AG10803 (cell line): ENCODE data around the gene PDE1C.
A peak's percentile ranks its signal among the peaks of the same experiment; 100 is the strongest.

Experiments used
- DNase-seq: peaks from one replicate; pipeline ENCODE4 v3.0.0; 2010; ENCODE audit warnings: low read depth
- H3K4me3 ChIP-seq: 2 replicates; pipeline ENCODE4 v1.5.1; 2011; ENCODE audit warnings: mild to moderate bottlenecking, low read length, control low read depth
- TF ChIP-seq, protein P1 (sequence below): conservative IDR thresholded peaks from 2 replicates; pipeline ENCODE4 v1.5.1; 2011; ENCODE audit warnings: mild to moderate bottlenecking, low read length, control low read depth, inconsistent platforms

PDE1C gene

GRCh38 chr7:31805209-31805818 is 264.9 kb downstream of the PDE1C start:
- TF ChIP-seq, protein P1, sequence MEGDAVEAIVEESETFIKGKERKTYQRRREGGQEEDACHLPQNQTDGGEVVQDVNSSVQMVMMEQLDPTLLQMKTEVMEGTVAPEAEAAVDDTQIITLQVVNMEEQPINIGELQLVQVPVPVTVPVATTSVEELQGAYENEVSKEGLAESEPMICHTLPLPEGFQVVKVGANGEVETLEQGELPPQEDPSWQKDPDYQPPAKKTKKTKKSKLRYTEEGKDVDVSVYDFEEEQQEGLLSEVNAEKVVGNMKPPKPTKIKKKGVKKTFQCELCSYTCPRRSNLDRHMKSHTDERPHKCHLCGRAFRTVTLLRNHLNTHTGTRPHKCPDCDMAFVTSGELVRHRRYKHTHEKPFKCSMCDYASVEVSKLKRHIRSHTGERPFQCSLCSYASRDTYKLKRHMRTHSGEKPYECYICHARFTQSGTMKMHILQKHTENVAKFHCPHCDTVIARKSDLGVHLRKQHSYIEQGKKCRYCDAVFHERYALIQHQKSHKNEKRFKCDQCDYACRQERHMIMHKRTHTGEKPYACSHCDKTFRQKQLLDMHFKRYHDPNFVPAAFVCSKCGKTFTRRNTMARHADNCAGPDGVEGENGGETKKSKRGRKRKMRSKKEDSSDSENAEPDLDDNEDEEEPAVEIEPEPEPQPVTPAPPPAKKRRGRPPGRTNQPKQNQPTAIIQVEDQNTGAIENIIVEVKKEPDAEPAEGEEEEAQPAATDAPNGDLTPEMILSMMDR: no peak
- no peak for DNase-seq
- no peak overlapping the region for H3K4me3 ChIP-seq

GRCh38 chr7:31796375-31796774 is 273.8 kb downstream of the PDE1C start:
- H3K4me3 ChIP-seq: no peak overlapping the region
- TF ChIP-seq, protein P1: no peak
- DNase-seq: no peak

DNA sequence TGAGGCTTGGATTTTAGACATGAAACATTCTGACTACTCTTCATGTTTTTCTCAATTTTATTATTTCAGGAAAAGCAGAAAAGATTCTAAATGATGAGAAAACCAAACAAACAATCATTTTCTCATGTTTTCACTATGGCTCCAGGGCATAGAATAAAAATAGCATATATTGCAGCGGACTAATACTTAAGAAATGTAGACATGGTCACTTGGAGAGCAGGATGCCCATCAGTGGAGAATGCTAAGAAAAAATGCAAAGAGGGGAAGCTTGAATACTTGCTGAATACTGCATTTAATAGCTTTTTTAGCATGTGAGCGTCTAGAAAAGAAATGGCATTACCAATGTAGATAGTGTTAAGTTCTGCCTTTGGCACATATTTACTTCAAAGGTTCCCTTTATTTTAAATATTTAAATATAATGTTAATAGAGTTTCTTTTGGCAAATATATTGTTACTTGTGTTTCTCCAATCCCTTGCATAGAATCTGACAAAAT is 275.3 kb downstream of the PDE1C start:
- no peak overlapping the region for H3K4me3 ChIP-seq
- no peak for DNase-seq
- TF ChIP-seq, protein P1: no peak

DNA sequence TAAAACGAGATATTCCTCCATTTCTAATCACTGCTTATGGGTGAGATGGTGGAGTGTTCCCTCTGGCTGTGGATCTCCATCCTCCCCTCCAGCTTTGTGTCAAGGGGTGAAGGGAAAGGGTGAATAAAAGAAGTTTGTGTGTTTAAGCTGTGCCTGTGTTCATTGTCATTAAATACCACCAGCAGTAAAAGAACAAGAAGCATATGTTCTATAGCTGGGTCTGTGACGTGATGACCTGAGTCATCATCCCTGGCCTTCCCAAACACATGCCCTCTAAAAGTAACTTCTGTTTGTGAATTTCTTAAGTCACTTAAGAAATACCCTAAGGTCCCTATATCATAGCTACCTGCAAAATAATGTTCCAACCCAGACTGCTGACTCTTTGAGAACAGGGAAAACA is 278.3 kb downstream of the PDE1C start:
- TF ChIP-seq, protein P1: no peak
- H3K4me3 ChIP-seq: no peak overlapping the region
- DNase-seq: peak; percentile 38

GRCh38 chr7:31788883-31789680 is 281.1 kb downstream of the PDE1C start:
- TF ChIP-seq, protein P1: no peak
- DNase-seq: no peak
- H3K4me3 ChIP-seq: no peak overlapping the region

- no peak overlapping the region for H3K4me3 ChIP-seq
- no peak for DNase-seq
- TF ChIP-seq, protein P1: no peak
Observed at GRCh38 chr7:31788445-31788844, 281.8 kb downstream of the PDE1C start.

GRCh38 chr7:31786326-31786725 is 283.9 kb downstream of the PDE1C start:
- DNase-seq: no peak
- TF ChIP-seq, protein P1: no peak
- no peak overlapping the region for H3K4me3 ChIP-seq
